ENCODE data around the gene RIPOR3.

DNA sequence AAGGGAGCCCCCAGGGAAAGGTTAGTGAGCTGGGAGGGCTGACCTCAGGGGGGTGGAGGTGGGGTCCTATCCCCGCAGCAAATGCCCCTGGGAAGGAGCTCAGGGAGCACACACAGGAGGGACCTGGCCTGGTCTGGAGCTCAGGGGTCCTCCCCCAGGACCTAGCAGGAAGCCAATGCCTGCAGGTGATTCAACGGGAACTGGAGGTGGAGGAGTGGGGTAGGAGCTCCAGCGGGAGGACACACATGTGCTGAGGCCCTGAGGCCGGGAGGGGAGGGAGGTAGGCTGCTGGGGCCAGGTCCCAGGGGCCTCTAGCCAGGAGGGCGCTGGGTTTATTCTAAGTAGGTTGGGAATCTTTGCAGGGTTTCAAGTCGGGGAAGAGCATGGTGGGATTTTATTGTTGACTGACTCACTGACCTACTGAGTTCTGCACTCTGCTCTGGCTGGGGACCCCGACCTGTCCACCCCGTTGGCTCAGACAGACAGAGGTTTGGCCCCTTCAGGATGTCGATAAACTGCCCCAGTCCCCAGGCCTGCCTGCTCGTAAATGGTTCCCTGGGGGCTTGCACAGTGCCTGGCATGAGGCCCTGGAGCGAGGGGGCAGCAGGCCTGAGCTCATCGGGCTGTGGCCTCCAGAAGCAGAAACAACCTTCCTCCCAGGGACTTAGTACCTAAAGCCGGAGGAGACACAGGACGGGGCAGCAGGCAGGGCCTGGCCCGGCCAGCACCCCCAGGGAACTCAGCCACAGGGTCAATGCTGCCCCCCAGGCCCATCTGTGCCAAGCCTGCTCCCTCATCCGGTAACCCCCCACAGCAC is 62.3 kb downstream of the RIPOR3 start:
- TF ChIP-seq CTCF (IDR thresholded peaks at IDR 0.05) (no peak), POLR2A (IDR thresholded peaks at IDR 0.05) (no peak)
